OCI-M2 (cell line): ENCODE measurements around the gene SPG7.

Source experiments
- DNase-seq: peaks from one replicate; lab custom pipeline; 2025; ENCODE audit not compliant: unreplicated experiment; lab: John Stamatoyannopoulos, UW

SPG7 gene

GRCh38 chr16:89596061-89596689, 88.0 kb downstream of the SPG7 start:
- DNase-seq: no peak

DNA sequence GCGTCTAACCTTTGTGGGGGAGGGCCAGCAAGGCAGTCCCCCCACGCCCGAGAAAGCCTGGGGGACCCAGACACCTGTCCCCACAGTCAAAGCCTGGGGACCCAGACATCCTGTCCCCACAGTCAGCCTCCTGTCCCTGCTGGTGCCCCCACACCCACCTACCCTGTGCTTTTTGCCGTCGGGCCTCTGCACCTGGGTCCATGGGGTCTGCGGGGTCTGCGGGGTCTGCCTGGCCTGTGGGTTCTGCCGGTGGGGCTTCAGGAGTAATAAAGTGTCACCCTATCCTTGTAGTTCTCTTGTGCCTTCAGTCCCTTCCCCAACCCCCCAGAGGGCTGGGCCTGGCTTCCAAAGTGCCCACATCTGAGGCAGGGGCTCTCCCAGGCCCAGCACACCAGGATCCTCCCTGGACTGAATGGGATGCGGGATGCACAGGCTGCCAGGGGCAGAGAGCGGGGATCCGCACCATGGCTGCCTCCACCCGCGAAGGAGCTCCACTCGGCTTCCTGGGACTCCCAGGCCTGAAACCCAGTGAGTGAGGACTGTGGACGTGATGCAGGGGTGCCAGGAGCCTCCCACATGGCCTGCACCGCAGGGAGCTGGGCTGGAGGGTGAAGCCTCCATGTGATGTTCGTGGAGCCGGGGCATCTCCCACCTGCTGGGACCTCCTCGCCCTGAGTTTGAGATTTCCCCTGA, 88.9 kb downstream of the SPG7 start:
- no peak for DNase-seq

GRCh38 chr16:89598199-89598598, 90.0 kb downstream of the SPG7 start:
- no peak for DNase-seq

- no peak for DNase-seq
These were observed 91.3 kb downstream of the SPG7 start for GRCh38 chr16:89599451-89599858.

DNA sequence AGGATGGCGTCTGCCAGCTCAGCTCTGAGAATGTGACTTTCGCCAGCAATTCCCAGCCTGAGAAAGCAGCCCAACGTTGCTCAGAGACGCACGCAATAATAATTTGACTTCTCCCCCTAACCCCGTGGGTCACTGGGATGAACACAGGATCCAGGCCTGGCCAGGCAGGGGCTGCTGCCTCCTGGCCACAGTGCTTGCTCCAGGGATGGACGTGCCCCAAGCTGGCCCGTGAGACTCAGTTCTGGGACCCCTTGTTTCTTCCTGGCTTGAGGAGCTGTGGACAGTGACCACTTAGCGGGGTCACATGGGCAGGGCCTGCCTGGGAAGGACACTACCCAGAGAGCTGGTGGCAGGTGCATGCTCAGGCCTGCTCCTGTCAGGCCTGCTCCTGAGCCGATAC, 91.7 kb downstream of the SPG7 start:
- DNase-seq: no peak

DNA sequence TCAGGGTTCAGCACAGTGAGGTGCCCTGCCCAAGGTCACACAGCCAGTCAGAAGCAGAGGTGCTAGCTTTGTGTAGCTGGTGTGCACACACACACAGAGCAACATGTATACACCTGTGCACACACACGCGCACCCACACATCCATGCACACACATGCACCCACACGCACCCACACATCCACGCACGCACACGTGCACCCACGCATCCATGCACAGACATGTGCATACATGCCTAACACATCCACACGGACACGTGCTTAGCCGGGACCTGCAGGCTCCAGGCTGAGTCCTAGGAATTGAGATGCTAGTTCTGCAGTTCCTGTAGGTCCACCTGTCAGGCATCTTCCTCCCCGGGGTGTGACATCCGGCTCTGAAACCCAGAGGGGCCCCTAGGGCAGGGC, 92.2 kb downstream of the SPG7 start:
- DNase-seq: no peak

DNA sequence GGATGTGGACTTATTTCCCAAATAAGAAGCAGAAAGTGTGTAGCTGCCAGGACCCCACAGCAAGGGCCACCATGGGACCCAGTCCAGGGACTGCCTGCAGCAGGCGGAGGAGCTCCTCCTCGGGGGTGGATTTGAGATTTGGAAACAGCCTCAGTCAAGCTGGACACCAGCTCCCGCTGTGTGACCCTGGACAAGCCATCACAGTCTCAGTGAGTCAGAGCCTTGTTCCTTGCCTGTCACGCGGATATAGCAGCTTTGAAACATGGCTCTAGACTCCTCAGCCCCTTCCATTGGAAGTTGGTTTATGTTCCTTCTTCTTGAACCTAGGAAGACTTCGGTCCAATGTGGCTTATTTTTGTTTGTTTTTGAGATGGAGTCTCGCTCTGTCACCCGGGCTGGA, 92.8 kb downstream of the SPG7 start:
- no peak for DNase-seq

DNA sequence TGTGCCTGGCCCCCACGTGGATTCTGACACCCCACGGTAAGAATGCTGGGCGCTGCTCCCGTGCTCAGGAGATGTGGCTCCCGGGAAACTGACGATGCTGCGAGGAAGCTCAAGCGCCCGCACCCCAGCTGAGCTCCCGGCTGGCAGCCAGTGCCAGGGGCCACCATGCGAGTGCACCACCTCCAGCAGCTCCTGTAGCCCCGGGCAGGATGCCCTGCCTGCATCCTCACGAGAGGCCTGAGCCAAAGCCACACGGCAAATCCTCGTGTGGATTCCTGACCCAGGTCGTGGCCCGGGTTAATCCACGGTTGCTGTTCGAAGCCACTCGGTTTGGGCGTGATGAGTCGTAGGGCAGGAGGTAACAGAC, 93.7 kb downstream of the SPG7 start:
- DNase-seq: no peak

DNA sequence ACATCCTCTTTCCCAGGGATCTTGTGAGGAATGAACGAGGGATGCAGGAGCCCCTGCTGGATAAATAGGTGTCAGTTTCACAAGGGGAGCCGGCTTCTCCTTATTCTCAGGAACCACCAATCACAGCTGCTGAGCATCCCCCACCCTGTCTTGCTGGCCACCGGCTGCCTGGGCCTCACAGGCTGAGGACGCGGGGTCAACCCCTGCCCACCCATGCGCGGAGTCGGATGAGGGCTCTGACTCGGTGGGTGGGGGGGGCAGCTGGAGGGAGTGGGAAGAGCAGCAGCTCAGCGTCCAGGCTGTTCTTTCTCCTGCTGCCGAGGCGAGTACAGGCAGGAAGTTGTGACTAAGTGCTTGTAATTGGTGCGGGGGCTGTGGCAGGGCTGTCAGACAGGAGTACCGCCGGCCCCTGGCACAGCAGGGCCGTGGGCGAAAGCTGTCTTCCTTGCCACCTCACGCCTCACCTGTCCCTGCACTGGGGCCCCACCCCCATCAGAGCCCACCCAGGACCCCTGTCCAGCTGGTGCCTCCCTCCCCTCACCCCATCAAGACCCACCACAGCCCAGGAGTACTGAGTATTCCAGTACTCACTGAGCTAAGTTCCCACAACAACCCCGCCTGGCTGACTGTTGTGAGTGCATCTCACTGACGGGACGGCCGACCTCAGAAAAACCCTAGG, 94.2 kb downstream of the SPG7 start:
- DNase-seq: no peak

- DNase-seq: no peak
These were observed 94.9 kb downstream of the SPG7 start for GRCh38 chr16:89602952-89603590.

GRCh38 chr16:89604764-89605163, 96.6 kb downstream of the SPG7 start:
- no peak for DNase-seq

DNA sequence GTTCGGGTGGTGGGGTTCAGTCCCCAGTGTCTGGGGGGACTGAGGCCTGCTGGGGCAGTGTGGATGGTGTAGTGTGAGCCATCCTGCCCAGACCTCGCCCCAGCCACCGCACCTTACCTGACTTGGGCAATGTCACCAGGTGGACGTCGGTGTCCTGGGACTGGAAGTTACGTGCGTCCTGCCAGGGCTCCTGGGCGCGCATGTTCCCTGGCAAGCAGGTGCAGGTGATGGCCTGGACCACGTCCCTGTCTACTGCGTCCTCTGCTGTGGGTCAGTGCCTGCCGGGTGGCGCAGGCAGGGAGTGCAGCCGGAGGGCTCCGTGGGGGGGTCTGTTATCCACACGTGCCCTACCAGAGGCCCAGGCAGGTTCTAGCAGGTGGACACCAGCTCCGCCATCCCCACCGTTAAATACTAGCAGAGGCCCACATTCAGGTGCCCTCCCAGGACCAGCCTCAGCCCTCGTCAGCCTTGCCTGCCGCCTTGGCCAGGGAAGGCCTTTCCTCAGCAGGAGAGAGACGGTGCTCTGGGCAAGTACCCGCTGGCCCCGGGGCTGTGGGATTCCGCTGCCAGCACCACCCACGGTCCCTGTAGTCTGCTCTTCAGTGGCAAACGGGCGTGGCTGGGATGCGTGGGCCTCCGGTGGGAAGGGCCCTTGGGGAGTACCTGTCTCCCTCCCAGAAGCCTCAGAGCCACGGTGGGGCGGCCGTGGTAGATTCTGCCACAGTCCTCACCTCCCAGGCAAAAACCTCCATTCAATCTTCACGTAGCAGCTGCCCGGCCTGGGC, 97.2 kb downstream of the SPG7 start:
- DNase-seq: no peak

GRCh38 chr16:89606006-89606405, 97.8 kb downstream of the SPG7 start:
- no peak for DNase-seq
